OCI-LY3 (cell line): ENCODE measurements around the gene POLR3GL.

Source experiments
- H2AFZ ChIP-seq: fragments of 200-600, 300-600 bp; shearing (Covaris generic); 2 replicates; pipeline ENCODE4 v1.6.0; 2014; ENCODE audit warnings: antibody characterized with exemption, low read depth, low read length
- H3K27ac ChIP-seq: fragments of 200-600, 300-600 bp; sonication (generic); 2 replicates; pipeline ENCODE4 v1.5.1; 2014; ENCODE audit warnings: mild to moderate bottlenecking, low read length, moderate library complexity, mixed read lengths
- H3K27me3 ChIP-seq: fragments of 200-600, 300-600 bp; sonication (generic); 2 replicates; pipeline ENCODE4 v1.6.1; 2014; ENCODE audit warnings: low read depth, low read length, mixed read lengths
- H3K36me3 ChIP-seq: fragments of 200-600, 300-600 bp; sonication (generic); replicated peaks from 2 replicates; pipeline ENCODE3; 2014; ENCODE audit warnings: low read depth, low read length, mixed read lengths
- H3K4me1 ChIP-seq: fragments of 300-600, 200-600 bp; sonication (generic); 2 replicates; pipeline ENCODE4 v1.6.1; 2014; ENCODE audit warnings: low read length, mixed read lengths
- H3K4me2 ChIP-seq: fragments of 200-600, 300-600 bp; sonication (generic); 2 replicates; pipeline ENCODE4 v1.6.1; 2014; ENCODE audit warnings: low read length, mixed read lengths
- H3K4me3 ChIP-seq: fragments of 300-600, 200-600 bp; sonication (generic); 2 replicates; pipeline ENCODE4 v1.5.1; 2014; ENCODE audit warnings: antibody characterized with exemption, mild to moderate bottlenecking, low read length, moderate library complexity
- H3K79me2 ChIP-seq: fragments of 300-600, 200-600 bp; shearing (Covaris generic); 2 replicates; pipeline ENCODE4 v1.6.1; 2014; ENCODE audit warnings: mild to moderate bottlenecking, low read length, mixed read lengths
- H3K9ac ChIP-seq: fragments of 300-600, 200-600 bp; shearing (Covaris generic); 2 replicates; pipeline ENCODE4 v1.6.0; 2014; ENCODE audit warnings: mild to moderate bottlenecking, low read length, moderate library complexity
- H3K9me3 ChIP-seq: fragments of 200-600, 300-600 bp; shearing (Covaris generic); 2 replicates; pipeline ENCODE4 v1.6.1; 2014; ENCODE audit warnings: low read length, mixed read lengths; ENCODE audit not compliant: insufficient read depth
- H4K20me1 ChIP-seq: fragments of 200-600, 300-600 bp; sonication (generic); 2 replicates; pipeline ENCODE4 v1.6.1; 2016; ENCODE audit warnings: low read length, mixed read lengths; ENCODE audit not compliant: insufficient read depth
- CTCF ChIP-seq: fragments of 200-600, 300-600 bp; sonication (generic); IDR thresholded peaks from 2 replicates; pipeline ENCODE4 v1.5.1; 2014; ENCODE audit warnings: antibody characterized with exemption, low read length, low read depth
- EZH2phosphoT487 ChIP-seq: fragments of 200-600 bp; shearing (Covaris generic); IDR thresholded peaks from 2 replicates; pipeline ENCODE4 v1.6.1; 2018; ENCODE audit warnings: antibody characterized with exemption, mixed run types, low read depth

The POLR3GL gene

GRCh38 chr1:145990249-145990855 is 25.9 kb downstream of the POLR3GL start:
- Histone ChIP-seq H3K4me2 (no peak overlapping the region), H3K79me2 (peaks cover 12% of the 10 kb centered on the region), H4K20me1 (peaks cover 37% of the 10 kb centered on the region), H3K27me3 (no peaks in the 10 kb centered on the region), H3K4me3 (no peak overlapping the region), H3K9ac (no peak overlapping the region), H3K4me1 (peaks cover 29% of the 10 kb centered on the region), H3K9me3 (no peaks in the 10 kb centered on the region), H3K27ac (no peak overlapping the region), H2AFZ (no peak overlapping the region), H3K36me3 (peaks cover 38% of the 10 kb centered on the region)
- TF ChIP-seq EZH2phosphoT487 = no peak
- no peak for TF ChIP-seq CTCF

- peaks cover 41% of the 10 kb centered on the region for H4K20me1 ChIP-seq
- H3K79me2 ChIP-seq = peaks cover 21% of the 10 kb centered on the region
- no peak overlapping the region for H3K4me2 ChIP-seq
Measured at GRCh38 chr1:145991735-145992412, 27.4 kb downstream of the POLR3GL start.

GRCh38 chr1:145992502-145992936 is 28.0 kb downstream of the POLR3GL start:
- H3K36me3 ChIP-seq = peaks cover 46% of the 10 kb centered on the region
- no peak overlapping the region for H2AFZ ChIP-seq
- H3K27me3 ChIP-seq = no peaks in the 10 kb centered on the region
- H3K4me3 ChIP-seq = no peak overlapping the region
- peaks cover 27% of the 10 kb centered on the region for H3K4me1 ChIP-seq
- H4K20me1 ChIP-seq = peaks cover 41% of the 10 kb centered on the region
- H3K9me3 ChIP-seq = no peaks in the 10 kb centered on the region
- no peak overlapping the region for H3K9ac ChIP-seq
- TF ChIP-seq CTCF (no peak), EZH2phosphoT487 (no peak)
- no peak overlapping the region for H3K27ac ChIP-seq
- H3K79me2 ChIP-seq = peaks cover 21% of the 10 kb centered on the region
- H3K4me2 ChIP-seq = no peak overlapping the region

More at GRCh38 chr1:145991735-145992412, 27.4 kb downstream of the POLR3GL start:
- no peak overlapping the region for H3K4me3 ChIP-seq
- H3K4me1 ChIP-seq = peaks cover 22% of the 10 kb centered on the region
- H3K27me3 ChIP-seq = no peaks in the 10 kb centered on the region
- TF ChIP-seq CTCF (no peak), EZH2phosphoT487 (no peak)
- H2AFZ ChIP-seq = no peak overlapping the region
- H3K27ac ChIP-seq = peak overlapping the region; percentile 2; the same call in 1 of the 2 replicates
- no peaks in the 10 kb centered on the region for H3K9me3 ChIP-seq
- peaks cover 46% of the 10 kb centered on the region for H3K36me3 ChIP-seq
- no peak overlapping the region for H3K9ac ChIP-seq

GRCh38 chr1:145992958-145993617 is 28.6 kb downstream of the POLR3GL start:
- Histone ChIP-seq H3K79me2 (peaks cover 21% of the 10 kb centered on the region), H3K36me3 (peaks cover 46% of the 10 kb centered on the region), H3K4me3 (no peak overlapping the region), H3K27ac (no peak overlapping the region), H4K20me1 (peaks cover 41% of the 10 kb centered on the region), H3K27me3 (no peaks in the 10 kb centered on the region), H3K4me2 (no peak overlapping the region), H3K4me1 (peaks cover 29% of the 10 kb centered on the region), H2AFZ (no peak overlapping the region), H3K9me3 (no peaks in the 10 kb centered on the region), H3K9ac (no peak overlapping the region)
- TF ChIP-seq CTCF (no peak), EZH2phosphoT487 (no peak)
